ENCODE data around the gene TTC9C. TPM values are rescaled to one million over a fixed set of nuclear protein-coding genes. Genes with fewer than 3 reads are reported as not detected.

The TTC9C gene
- total RNA-seq, 1 donor from 2014 or later = 36.6 TPM

DNA sequence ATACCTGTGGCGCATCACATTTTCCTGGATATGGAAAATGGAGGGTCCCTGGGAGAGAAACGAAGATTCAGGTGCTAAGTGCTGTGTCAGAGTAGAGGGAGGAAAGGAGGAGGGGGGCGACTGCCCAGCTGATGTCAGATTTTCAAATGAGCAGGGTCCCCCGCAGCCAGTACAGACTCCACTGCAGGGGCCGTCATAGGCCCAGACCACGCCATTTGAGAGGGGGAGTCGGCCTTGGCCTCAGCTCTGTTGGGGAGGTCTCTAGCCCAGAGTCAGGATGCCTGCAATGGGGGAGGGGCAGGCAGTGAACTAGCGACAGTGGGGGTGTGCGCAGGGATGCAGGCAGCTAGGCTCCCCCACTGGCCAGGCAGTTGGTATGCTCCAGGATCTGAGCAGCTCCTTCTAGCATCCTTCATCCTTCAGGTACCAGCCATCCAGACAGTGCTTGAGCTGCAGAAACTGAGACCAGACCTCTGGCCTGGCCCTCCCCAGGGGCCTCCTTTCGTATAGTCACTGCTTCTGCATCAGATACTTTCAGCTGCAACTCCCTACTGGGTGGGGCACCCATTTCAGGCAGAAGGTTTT, 20.9 kb upstream of the TTC9C start, which contains the start of the genes BSCL2 and GNG3:
BSCL2 (minus strand) TSS at position 148 of the 585 bp plus-strand sequence. CDS start 229 bp downstream, outside the sequence.
GNG3 (plus strand) TSS at position 400 of the 585 bp plus-strand sequence. CDS start 620 bp downstream, outside the sequence.
- Mint-ChIP-seq H3K36me3 (ENCODE audit: unreplicated experiment) (peaks cover 11% of the 10 kb centered on the region), H3K4me3 (ENCODE audit: unreplicated experiment) (peak within 1 kb of the TSS; percentile 94), H3K9me3 (ENCODE audit: unreplicated experiment) (no peaks in the 10 kb centered on the region), H3K27me3 (ENCODE audit: unreplicated experiment) (no peaks in the 10 kb centered on the region), H3K4me1 (ENCODE audit: unreplicated experiment) (peaks cover 46% of the 10 kb centered on the region), H3K27ac (ENCODE audit: unreplicated experiment) (peak within 1 kb of the TSS; percentile 65)
- DNase-seq (ENCODE audit: extremely low spot score, unreplicated experiment) = no peak
- TF ChIP-seq, protein P1, sequence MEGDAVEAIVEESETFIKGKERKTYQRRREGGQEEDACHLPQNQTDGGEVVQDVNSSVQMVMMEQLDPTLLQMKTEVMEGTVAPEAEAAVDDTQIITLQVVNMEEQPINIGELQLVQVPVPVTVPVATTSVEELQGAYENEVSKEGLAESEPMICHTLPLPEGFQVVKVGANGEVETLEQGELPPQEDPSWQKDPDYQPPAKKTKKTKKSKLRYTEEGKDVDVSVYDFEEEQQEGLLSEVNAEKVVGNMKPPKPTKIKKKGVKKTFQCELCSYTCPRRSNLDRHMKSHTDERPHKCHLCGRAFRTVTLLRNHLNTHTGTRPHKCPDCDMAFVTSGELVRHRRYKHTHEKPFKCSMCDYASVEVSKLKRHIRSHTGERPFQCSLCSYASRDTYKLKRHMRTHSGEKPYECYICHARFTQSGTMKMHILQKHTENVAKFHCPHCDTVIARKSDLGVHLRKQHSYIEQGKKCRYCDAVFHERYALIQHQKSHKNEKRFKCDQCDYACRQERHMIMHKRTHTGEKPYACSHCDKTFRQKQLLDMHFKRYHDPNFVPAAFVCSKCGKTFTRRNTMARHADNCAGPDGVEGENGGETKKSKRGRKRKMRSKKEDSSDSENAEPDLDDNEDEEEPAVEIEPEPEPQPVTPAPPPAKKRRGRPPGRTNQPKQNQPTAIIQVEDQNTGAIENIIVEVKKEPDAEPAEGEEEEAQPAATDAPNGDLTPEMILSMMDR (IDR thresholded peaks at IDR 0.05) = no peak

DNA sequence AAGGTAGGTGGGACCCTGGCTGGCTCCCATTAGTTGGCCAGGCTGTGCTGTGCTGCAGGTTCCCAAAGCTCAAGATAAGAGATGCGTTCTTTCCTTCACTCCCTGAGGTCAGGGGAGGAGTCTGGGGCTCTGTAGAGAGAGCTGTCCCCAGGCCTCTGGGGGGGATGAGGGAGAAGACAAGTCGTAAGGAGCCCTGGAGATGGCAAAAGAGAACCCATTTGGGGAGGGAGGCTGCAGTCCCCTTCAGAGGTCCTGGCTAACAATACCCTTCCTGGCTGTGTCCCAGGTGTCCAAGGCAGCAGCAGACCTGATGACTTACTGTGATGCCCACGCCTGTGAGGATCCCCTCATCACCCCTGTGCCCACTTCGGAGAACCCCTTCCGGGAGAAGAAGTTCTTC, 19.9 kb upstream of the TTC9C start:
- no peaks in the 10 kb centered on the region for H3K9me3 Mint-ChIP-seq (ENCODE audit: unreplicated experiment)
- DNase-seq (ENCODE audit: extremely low spot score, unreplicated experiment) = no peak
- TF ChIP-seq, protein P1 (IDR thresholded peaks at IDR 0.05) = no peak
- peak overlapping the region; percentile 80 for H3K4me3 Mint-ChIP-seq (ENCODE audit: unreplicated experiment)
- peaks cover 49% of the 10 kb centered on the region for H3K4me1 Mint-ChIP-seq (ENCODE audit: unreplicated experiment)
- H3K27ac Mint-ChIP-seq (ENCODE audit: unreplicated experiment) = peak overlapping the region; percentile 100
- H3K36me3 Mint-ChIP-seq (ENCODE audit: unreplicated experiment) = peaks cover 12% of the 10 kb centered on the region
- H3K27me3 Mint-ChIP-seq (ENCODE audit: unreplicated experiment) = no peaks in the 10 kb centered on the region

DNA sequence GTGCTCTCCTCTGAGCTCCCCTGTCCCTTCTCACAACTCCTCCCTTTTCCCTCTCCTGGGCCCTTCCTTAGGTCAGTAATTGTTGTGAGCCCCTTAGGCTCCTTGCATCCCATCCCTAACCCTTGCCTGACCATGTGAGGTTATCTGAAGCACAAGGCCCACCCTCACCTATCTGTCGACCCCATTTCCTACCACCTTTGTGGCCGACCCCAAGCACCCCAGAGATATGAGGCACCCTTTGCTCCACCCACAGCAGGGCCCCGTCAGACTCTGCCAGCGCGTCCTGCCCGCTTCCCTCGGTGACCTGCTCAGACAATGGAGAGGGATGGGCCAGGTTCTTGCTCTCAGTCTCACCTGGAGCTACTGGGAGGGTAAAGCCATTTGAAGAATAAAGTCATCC, 19.5 kb upstream of the TTC9C start:
- H3K9me3 Mint-ChIP-seq (ENCODE audit: unreplicated experiment) = no peaks in the 10 kb centered on the region
- H3K36me3 Mint-ChIP-seq (ENCODE audit: unreplicated experiment) = peaks cover 12% of the 10 kb centered on the region
- TF ChIP-seq, protein P1 (IDR thresholded peaks at IDR 0.05) = no peak
- peaks cover 50% of the 10 kb centered on the region for H3K4me1 Mint-ChIP-seq (ENCODE audit: unreplicated experiment)
- DNase-seq (ENCODE audit: extremely low spot score, unreplicated experiment) = no peak
- peak overlapping the region; percentile 80 for H3K4me3 Mint-ChIP-seq (ENCODE audit: unreplicated experiment)
- no peaks in the 10 kb centered on the region for H3K27me3 Mint-ChIP-seq (ENCODE audit: unreplicated experiment)
- peak overlapping the region; percentile 100 for H3K27ac Mint-ChIP-seq (ENCODE audit: unreplicated experiment)

DNA sequence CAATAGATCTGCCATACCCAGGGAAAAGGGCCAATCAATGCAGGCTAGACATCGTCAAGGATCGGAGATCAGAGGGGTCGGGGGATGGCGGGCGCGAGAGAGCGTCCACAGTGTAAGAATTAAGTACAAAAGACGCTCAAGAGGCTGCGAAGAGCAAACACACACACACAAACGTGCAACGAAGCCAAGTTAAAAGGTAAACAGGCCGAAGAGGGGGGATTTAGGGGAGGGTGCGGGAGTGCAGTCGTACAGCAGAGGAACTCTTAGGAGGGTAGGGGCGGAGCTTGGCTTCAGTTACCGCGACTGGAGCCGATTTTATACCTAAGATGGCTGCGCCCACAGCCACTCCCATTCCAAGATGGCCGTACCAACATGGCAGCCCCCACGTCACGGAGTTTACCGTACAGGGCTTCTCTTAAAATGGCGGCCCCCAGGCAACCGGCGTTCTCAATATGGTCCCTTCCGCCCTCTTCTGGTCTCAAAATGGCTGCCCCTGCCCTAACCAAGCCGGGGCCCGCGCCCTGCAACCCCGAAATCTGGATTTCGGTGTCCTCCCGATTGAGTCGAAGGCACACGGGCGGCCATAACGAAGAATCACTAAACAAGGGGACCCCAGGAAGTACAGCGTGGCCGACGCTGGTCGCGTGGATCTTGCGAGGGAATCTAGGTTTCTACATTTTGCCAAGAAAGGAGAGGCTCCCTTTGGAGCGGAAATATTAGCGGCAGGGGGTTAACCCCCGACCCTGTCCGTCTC, 18.9 kb upstream of the TTC9C start:
- Mint-ChIP-seq H3K4me3 (ENCODE audit: unreplicated experiment) (peak overlapping the region; percentile 80), H3K36me3 (ENCODE audit: unreplicated experiment) (peaks cover 16% of the 10 kb centered on the region), H3K27me3 (ENCODE audit: unreplicated experiment) (no peaks in the 10 kb centered on the region), H3K27ac (ENCODE audit: unreplicated experiment) (peak overlapping the region; percentile 100), H3K4me1 (ENCODE audit: unreplicated experiment) (peaks cover 52% of the 10 kb centered on the region), H3K9me3 (ENCODE audit: unreplicated experiment) (no peaks in the 10 kb centered on the region)
- peak; percentile 98 for DNase-seq (ENCODE audit: extremely low spot score, unreplicated experiment)
- TF ChIP-seq, protein P1 (IDR thresholded peaks at IDR 0.05) = no peak

DNA sequence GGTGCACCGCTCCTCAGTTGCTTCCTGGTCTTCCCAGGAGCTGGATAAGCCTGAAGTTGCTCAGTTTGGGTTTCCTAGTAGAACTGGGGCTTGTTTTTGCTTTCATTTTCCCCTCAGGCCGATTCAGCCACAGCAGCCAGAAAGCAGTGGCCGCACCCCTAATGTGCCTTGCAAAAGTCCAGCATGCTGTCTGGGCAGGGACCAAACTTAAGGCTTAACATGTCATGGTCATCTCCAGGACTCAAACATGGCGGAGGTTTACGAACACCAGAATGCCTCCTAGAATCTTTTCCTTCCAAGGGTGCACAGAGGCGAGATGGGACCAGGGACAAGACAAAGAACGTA, 18.3 kb upstream of the TTC9C start:
- H3K36me3 Mint-ChIP-seq (ENCODE audit: unreplicated experiment) = peaks cover 16% of the 10 kb centered on the region
- TF ChIP-seq, protein P1 (IDR thresholded peaks at IDR 0.05) = no peak
- DNase-seq (ENCODE audit: extremely low spot score, unreplicated experiment) = no peak
- H3K9me3 Mint-ChIP-seq (ENCODE audit: unreplicated experiment) = no peaks in the 10 kb centered on the region
- H3K27ac Mint-ChIP-seq (ENCODE audit: unreplicated experiment) = peak overlapping the region; percentile 100
- no peaks in the 10 kb centered on the region for H3K27me3 Mint-ChIP-seq (ENCODE audit: unreplicated experiment)
- H3K4me1 Mint-ChIP-seq (ENCODE audit: unreplicated experiment) = peaks cover 51% of the 10 kb centered on the region
- peak overlapping the region; percentile 80 for H3K4me3 Mint-ChIP-seq (ENCODE audit: unreplicated experiment)

Data from osteocyte (in vitro differentiated cells).